ENCODE data around the gene PRG3.
"Not testable (repeated sequence)": the region's sequence is repeated elsewhere in the genome, so short reads cannot be mapped to it uniquely, and the experiment has no call there.

The PRG3 gene

GRCh38 chr11:57358991-57359390 lies 22.0 kb downstream of the PRG3 start:
- no peak for DNase-seq

GRCh38 chr11:57358543-57358961 lies 22.4 kb downstream of the PRG3 start:
- no peak for DNase-seq

- DNase-seq = no peak
Observed at GRCh38 chr11:57357856-57358255, 23.1 kb downstream of the PRG3 start.

DNA sequence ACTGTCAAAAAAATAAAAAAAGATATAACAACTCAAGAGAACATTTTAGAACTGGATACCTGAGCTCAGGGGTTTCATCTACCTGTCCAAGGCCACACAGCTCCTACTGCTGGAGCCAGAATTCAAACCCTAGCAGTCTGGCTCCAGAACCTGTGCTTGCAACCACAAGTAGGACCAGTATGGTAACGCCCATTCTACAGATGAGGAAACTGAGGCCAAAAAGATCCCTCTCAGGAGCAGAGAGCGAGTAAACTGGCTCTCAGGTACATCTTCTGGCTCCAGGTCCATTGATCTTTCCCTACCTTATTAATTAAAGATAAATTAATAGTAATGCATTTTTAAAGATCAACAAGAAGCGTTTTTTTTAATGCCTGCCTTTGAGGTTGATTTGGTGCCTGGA lies 23.6 kb downstream of the PRG3 start:
- DNase-seq = no peak

DNA sequence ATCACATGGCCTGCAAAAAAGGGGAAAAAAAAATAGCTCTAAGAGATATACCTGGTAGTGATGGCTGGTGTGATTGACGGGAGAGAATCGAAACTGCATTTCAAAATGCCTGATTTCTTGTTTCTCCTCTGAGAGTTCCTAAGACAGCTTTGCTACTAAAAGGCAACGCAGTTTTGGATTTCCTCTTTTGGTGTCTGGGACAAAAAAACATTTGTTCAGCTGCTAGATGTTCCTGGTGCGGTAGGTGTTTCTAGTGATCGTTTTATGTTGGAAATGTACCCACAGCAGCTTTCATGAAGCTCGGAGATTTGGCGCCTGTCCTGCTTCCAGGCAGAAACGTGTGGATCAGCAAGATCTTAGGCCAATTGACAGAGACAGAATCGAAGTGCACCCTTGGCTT lies 24.7 kb downstream of the PRG3 start:
- no peak for DNase-seq

DNA sequence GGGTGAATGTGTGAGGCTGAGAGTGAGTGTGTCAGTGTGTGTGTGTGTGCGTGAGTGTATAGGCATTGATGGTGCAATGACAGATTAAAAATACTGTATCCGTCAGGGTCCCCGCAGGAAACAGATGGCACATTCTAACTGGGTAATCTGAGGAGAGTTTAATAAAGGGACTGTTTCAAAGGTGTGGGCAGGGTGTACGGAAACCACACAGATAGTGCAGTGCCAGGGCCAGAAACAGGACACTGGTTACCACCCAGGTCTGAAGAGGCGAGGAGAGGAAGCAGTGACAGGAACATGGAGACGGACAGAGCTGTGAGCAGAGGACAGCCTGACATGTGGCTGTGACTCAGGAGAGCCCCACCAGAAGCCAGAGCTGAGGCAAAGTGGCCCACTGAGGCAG lies 26.3 kb downstream of the PRG3 start:
- DNase-seq = no peak

DNA sequence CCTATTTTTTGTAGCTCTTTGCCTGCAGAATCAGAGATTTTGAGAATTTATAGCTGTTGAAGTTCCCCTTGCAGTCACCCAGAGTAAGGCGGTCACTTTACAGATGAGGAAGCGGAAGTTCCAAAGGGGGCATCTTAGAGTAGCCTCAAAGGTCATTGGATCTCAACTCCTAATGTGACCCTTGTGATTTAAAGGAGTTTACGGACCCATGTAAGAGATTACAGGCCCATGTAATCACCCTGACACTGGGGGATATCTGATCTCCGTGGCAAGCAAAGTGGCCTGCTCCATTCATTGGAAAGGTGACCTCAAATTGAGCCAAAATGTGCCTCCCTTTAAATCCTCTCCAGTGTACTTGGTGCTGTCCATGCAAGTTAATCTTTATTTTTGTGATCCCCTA lies 27.1 kb downstream of the PRG3 start:
- no peak for DNase-seq

GRCh38 chr11:57353446-57353845 lies 27.5 kb downstream of the PRG3 start:
- no peak for DNase-seq

DNA sequence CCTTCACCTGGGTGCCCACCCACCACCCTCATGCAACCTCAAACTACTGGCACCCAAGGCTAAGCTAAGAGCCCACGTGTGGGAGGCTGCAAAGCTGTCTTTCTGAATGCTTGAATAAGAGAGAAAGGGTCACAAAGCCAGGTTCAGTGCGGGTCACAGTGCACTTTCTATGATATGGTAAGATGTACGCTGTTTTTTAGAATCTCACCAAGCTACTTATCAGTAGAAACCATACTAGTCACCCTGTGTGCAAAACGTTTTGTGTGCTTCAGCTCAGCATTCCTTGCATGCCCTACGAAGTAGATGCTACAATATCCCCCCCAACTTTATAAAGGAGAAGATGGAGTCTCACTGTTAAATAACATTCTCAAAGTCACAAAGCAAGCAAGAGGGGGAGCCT lies 27.9 kb downstream of the PRG3 start:
- DNase-seq = no peak

DNA sequence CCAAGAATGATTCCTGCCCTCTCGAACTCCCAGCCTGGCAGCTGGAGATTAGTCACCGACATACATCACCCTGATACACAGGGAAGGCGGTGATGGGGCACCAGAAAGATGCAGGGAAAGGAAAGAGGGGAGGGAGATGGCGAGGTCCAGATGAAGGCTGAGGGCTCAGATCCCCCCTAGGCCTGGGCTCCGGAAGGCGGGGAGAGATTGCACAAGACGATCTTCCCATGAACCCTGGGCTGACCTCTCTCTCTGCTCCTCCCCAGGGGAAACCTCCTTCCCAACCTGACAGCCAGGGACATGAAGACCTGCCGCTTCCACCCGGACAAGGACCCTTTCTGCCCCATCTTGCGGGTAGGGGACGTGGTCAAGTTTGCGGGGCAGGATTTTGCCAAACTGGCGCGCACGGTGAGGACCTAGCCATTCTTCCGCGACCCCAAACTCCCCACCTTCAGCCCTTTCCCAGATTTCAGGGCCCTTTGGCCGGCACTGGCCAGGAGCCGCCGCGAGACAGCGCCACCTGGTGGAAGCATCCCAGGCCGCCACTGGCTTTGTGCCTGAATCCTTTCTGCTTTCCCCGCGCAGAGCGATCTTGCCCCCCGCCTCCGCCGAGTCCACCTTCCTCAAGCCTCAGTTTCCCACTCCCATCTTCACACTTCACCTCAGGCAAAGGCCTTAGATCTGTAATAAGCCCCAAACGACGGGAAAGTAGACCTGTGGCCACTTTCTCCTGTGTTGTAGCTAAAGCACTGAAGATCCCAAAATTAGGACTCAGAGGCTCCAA lies 31.3 kb downstream of the PRG3 start:
- DNase-seq = no peak

- DNase-seq = no peak
Observed at GRCh38 chr11:57348636-57349313, 32.2 kb downstream of the PRG3 start.

DNA sequence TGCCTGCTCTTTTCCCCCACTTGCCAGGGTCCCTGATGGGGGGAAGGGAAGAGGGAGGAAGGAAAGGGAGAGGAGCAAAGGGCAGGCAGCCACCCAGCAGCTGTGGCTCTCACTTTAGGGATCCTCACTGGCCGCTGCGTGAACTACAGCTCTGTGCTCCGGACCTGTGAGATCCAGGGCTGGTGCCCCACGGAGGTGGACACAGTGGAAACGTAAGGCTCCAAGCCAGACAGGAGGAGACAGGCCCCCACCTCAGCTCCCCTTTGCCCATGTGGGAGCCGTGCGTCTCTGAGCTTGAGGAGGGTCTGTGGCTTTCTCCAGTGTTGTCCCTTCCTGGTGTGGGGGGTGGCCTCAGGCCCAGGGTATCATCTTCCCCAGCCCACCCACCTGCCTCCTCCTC lies 32.9 kb downstream of the PRG3 start:
- DNase-seq = no peak

DNA sequence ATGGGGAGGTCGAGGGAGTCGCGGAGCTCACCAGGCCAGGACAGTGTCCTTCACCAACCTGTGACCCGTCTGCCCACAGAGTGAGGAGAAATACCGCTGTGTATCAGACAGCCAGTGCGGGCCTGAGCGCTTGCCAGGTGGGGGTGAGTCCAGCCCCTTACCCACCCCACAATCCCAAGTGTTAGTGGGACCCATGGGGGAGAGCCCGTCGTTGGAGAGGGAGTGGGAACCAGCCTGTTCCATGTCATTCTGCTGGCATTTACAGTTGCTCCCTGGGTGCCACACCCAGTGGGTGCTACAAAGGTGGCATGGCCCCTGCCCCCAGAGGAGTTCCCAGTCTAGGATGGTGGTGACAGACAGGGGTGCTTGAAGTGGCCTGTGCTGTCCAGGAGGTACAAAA lies 33.6 kb downstream of the PRG3 start:
- DNase-seq = no peak

- peak in 1 of 2 experiments; percentile 30 for DNase-seq
Observed at GRCh38 chr11:57345555-57346211, 35.3 kb downstream of the PRG3 start.

GRCh38 chr11:57344826-57345225 lies 36.1 kb downstream of the PRG3 start:
- no peak for DNase-seq

GRCh38 chr11:57343825-57344224 lies 37.1 kb downstream of the PRG3 start:
- no peak for DNase-seq

DNA sequence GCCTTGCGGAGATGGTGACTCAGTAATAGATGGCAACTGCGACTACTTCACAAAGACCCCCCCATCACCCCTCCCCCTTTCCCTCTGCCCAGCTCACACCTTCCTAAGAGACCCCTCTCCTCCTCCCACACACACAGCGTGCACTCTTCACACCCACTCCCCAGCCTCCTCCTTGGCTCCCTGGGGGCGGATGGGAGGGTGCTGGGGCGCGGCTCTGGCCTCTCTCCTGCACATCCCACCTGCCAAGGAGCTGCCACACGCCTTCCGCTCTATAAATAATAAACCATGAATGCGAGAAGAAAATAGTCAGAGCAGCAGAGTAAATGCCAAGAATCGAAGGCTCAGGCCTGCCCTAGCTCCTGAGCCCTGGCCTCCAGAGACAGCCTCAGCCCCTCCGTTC lies 38.2 kb downstream of the PRG3 start:
- no peak for DNase-seq

DNA sequence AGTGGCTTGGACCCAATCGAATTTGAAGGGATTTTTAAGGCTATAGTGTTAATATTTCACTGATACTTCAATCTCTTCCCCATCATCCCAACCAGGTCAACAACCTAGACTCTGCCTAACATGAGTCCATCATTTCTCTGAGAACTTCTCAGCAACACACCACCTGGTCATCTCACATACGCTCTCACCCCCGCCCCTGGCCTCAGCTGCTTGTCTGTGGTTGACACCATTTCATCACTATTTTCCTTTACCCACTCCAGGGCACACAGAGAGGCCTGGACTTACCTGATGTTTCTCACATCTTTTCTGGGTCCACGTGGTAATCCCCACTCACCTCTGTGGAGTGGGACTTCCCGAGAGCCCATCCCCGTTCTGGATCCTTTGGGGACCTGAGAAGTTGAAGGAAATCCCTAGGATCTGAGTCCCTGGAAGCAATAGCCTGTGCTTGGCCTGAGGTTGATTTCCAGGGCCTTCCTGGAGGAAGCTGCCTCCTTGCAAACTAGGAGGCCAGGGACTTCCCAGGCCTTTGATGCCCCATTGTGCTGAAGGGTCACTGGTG lies 39.6 kb downstream of the PRG3 start:
- no peak for DNase-seq

GRCh38 chr11:57340039-57340615 lies 40.8 kb downstream of the PRG3 start:
- DNase-seq = no peak

GRCh38 chr11:57339328-57339727 lies 41.6 kb downstream of the PRG3 start:
- no peak for DNase-seq

- DNase-seq = no peak
Observed at GRCh38 chr11:57338142-57338541, 42.8 kb downstream of the PRG3 start, which contains the start of gene P2RX3. P2RX3 (plus strand) TSS chr11:57338352; CDS start chr11:57338551, 199 bp downstream.

- DNase-seq = not testable (repeated sequence)
Observed at GRCh38 chr11:57336856-57337255, 44.1 kb downstream of the PRG3 start.

- no peak for DNase-seq
Observed at GRCh38 chr11:57336111-57336666, 44.8 kb downstream of the PRG3 start.
